HG03460 (cell line): Measurements from ENCODE around the gene CNGA4.
A peak's percentile ranks its signal among the peaks of the same experiment; 100 is the strongest.

ENCODE experiments used
- ATAC-seq: cut with Tn5 transposase; IDR thresholded peaks from one replicate; pipeline ENCODE4 v1.9.1; 2021; ENCODE audit not compliant: unreplicated experiment

The CNGA4 gene

DNA sequence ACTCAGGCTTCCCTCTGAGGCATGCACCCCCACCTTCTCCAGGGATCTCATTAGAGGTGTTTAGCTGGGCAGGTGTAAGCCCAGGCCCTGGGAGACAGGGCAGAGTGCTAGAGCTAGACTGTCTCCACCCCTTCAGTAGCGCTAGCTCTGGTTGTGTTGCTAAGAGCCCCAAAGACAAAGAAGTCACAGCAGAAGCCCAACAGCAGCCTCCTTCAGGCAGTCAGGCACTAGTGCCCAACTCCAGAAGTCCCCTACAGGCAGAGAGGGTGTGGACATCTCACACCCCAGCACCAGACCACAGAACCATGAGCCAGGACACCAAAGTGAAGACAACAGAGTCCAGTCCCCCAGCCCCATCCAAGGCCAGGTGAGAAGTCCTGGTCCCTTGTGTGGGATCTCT, at the start of gene CNGA4:
Gene CNGA4, plus strand, starts transcription at position 188 of the 400 bp plus-strand sequence. Its CDS starts 118 bp downstream, at position 306.
- ATAC-seq = no peak

DNA sequence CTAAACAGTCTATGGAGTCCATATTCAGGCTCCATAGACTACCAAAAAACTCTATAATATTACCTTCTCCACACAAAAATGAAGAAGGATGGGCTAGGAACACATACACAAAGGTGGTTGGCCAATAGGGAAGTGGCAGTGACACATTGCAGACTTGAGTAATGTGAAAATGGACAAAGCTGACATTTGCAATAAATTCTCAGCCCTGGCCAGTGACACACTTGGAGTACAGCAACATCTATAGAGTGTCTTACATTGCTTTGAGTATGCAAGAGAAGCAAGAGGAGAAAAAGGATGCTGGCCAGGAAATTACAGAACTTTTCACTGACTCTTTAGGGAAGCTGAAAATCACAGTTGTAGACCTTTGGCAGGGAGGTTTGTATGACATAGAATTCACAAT, 47.1 kb upstream of the CNGA4 start:
- no peak for ATAC-seq

DNA sequence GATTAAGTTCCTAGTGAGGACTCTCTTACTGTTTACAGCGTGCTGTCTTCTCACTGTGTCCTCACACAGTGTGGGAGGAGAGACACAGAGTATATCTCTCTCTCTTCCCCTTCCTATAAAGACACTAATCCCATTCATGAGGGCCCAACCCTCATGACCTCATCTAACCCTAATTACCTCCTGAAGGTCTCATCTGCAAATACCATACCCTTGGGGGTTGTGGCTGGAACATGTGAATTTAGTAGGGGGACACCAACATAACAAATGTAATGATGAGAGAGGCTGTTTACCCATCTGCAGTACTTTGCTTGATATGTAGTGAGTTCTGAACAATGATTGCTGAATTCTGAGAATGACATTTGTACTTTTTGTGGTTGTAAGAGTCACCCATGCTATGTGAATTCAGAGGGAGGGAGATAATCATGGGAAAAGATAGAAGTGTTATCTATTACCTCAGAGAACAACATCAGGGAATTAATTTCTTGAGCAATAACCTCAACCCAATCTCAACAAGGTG, 44.8 kb upstream of the CNGA4 start:
- no peak for ATAC-seq

- peak; percentile 72 for ATAC-seq
Measured at GRCh38 chr11:6196396-6196795, 42.5 kb upstream of the CNGA4 start.

DNA sequence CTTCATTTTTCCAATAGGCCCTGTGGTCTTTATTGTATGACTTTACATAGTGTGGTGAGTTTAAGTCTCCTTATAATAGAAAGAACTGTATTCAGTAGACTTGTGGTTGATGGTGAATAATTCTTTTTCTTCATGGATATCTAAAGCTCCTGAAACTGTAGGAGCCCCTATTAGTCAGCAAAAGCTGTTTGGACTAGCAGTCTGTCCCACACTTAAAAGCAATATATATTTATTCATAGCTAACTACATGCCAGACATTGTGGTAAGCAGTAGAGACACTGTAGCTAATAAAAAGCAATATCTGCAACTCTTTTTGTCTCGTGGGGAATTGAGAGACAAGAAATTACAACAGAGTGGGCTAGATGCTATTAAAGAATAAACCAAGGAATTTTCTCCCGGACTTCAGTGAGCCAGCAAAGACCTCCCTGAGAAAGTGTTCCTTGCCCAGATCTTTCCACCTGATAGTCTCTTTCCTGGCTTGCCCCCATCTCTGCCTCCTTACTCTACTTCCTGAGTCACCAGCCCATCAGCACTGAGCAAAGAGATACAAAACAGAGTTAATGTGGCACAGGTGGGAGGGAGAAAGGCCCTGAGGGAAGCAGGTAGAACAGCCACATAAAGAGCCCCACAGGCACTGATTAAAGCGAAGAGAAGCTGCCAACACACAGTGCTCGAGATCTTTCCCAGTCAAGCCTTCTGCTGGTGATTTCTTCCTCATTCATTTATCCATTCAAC, 41.3 kb upstream of the CNGA4 start:
- ATAC-seq = no peak

GRCh38 chr11:6199174-6199810, 39.6 kb upstream of the CNGA4 start, which contains the start of gene OR52W1:
TSS of gene OR52W1 (plus strand) at chr11:6199224. CDS start at chr11:6199224, 0 bp downstream.
- ATAC-seq = no peak

GRCh38 chr11:6200975-6201374, 37.9 kb upstream of the CNGA4 start:
- ATAC-seq = no peak

DNA sequence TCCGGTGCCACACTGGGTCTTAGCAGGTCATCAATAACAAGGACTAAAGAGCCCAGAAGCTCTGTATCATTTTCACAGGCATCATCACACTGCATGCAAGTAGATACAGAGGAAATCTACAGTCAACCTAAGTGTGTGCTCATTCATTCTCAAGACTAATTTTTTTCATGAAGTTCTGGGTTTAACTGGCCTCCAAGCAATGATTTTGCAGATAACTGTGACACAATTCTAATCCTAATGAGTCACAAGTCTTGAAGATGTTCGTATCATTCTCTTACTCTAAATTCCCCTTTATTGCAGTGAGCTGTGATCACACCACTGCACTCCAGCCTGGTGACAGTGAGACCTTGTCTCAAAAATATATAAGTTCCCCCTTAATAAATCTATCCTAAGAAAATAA, 37.4 kb upstream of the CNGA4 start:
- ATAC-seq = no peak

GRCh38 chr11:6202041-6202440, 36.8 kb upstream of the CNGA4 start:
- ATAC-seq = no peak

GRCh38 chr11:6203327-6203726, 35.6 kb upstream of the CNGA4 start:
- ATAC-seq = peak; percentile 82

DNA sequence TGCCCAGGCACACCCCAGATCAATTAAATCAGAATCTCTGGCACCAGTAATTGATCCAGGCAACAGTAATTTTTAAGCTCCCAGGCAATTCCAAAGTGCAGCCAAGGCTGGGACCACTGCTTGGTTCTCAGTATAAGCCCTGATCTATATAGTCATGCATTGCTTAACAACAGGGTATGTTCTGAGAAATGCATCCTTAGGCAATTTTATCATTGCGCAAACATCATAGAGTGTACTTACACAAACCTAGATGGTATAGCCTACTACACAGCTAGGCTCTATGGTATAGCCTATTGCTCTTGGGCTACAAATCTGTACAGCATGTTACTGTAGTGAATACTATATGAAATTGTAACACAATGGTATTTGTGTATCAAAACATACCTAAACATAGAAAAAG, 34.2 kb upstream of the CNGA4 start:
- ATAC-seq = no peak

- no peak for ATAC-seq
Measured at GRCh38 chr11:6205366-6205765, 33.5 kb upstream of the CNGA4 start, which contains the start of gene C11orf42. TSS of gene C11orf42 (plus strand) at chr11:6205557. CDS start at chr11:6205616, 59 bp downstream.

DNA sequence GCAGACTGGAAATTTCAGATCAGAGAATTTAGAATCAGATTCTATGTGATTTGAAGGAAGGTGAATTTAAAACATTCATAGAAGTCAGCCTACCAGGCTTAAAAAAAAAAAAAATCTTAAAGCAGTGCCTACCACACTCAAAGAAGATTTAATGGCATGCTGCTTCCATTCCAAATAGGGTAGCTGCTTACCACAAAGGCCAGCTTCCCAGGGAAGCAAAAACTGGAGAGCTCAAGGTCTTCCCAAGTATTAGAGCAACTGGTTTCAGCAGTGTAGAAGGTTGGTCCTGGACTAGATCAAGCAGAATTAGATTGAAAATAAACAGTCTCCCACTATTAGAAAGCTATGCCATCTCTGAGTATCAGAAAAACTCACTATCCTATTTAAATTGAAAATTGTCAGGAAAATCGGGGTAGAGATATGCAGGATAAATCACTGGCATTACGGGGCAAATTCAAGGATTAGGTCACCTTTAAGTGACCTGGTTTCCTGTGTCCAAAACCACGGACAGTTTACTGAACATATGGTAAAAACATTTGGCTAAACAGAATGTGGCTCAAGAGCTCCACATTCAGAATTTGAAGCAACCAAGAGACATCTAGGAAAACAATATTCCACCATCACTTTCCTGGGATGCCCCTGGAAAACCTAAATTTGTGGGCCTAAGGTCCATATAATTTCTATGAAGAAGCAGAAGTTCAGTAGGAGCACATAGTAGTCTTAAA, 32.3 kb upstream of the CNGA4 start:
- ATAC-seq = no peak

GRCh38 chr11:6209801-6210200, 29.1 kb upstream of the CNGA4 start:
- ATAC-seq = no peak

- ATAC-seq = no peak
Measured at GRCh38 chr11:6210274-6210955, 28.5 kb upstream of the CNGA4 start.

- no peak for ATAC-seq
Measured at GRCh38 chr11:6214530-6214929, 24.4 kb upstream of the CNGA4 start.

- ATAC-seq = no peak
Measured at GRCh38 chr11:6216501-6216900, 22.4 kb upstream of the CNGA4 start.

GRCh38 chr11:6217722-6218121, 21.2 kb upstream of the CNGA4 start:
- no peak for ATAC-seq

GRCh38 chr11:6219359-6219758, 19.5 kb upstream of the CNGA4 start:
- no peak for ATAC-seq

DNA sequence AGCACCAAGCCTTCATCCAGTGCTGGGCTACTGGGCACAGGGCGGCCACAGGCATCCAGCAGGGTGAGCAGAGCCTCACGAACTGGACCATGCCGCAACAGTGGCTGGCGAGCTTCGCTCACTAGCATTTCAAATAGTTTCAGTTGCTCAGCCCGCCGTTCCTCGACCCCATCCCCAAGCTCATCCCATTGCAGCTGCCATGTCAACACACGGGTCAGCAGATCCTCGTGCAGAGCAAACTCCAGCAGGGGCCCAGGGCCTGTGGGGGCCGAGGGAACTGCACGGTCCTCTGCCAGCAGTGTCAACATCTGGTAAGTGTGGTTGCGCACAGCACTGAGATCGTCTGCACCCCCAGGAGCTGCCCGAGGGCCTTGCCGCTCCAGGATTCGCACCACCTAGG, 15.0 kb upstream of the CNGA4 start:
- no peak for ATAC-seq

DNA sequence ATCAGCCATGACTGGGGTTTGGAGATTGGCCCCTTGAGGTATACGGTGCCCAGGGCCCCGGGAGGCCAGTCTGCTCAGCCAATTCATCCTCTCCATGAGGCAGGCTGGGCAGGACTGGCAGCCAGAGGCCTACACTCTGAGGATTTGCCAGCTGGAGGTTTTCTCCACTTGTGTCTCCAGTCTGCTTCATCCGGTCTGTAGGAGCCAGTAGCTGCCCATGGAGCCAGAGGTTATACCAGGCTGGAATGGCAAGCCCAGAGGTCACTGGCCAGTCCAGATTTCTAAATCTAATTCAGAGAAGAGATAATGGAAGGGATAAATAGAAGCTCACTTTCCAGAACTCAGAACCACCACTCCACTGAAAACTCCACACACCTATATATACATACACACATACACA, 14.5 kb upstream of the CNGA4 start:
- ATAC-seq = no peak
